ENCODE measurements around the gene TNIP2. TPM values are rescaled to one million over a fixed set of nuclear protein-coding genes. Genes with fewer than 3 reads are reported as not detected.

Gene TNIP2
- total and polyA plus RNA-seq, 2 of the 8 experiments (the other 6 are each of a cell fraction or from before 2014, with no cell fraction given), result 23.7 to 37.7 TPM

- DNase-seq (ENCODE audit: low read depth in 1 of 2, low spot score in 2 of 2), result no peak
- H2BK5ac ChIP-seq (ENCODE audit: low read depth, low read length), result peak overlapping the region; percentile 15; the same call in 1 of the 2 replicates
- peaks cover 4 to 5% of the 10 kb centered on the region in 2 experiments for H4K20me1 ChIP-seq (replicated peaks in 1 of 2; ENCODE audit: control insufficient read depth in 1 of 2, insufficient read depth in 2 of 2, low read length in 2 of 2)
- no peak overlapping the region; the same call in 1 of the 2 replicates for H3K27ac ChIP-seq (ENCODE audit: low read depth, low read length)
- H3K79me2 ChIP-seq (ENCODE audit: control insufficient read depth in 1 of 2, insufficient read depth in 2 of 2, low read length in 2 of 2), result no peaks in the 10 kb centered on the region
- H3K4me2 ChIP-seq (ENCODE audit: insufficient read depth in 1 of 2, low read depth in 2 of 2, low read length in 2 of 2), result no peak overlapping the region
- H2BK15ac ChIP-seq (ENCODE audit: low read length), result 0 out of 2 replicates have a peak overlapping the region, but pooled peaks have one; percentile 5
- no peak overlapping the region for H2BK120ac ChIP-seq (replicated peaks; ENCODE audit: low read depth, low read length)
- no peak overlapping the region for H3K14ac ChIP-seq (ENCODE audit: insufficient read length)
- no peaks in the 10 kb centered on the region for H3K9me3 ChIP-seq (ENCODE audit: insufficient read depth in 2 of 2, low read depth in 1 of 2, low read length in 1 of 2)
- H3K79me1 ChIP-seq (ENCODE audit: low read depth, low read length), result 0 out of 2 replicates have a peak, but pooled peaks cover 2% of the 10 kb centered on the region
- H2BK20ac ChIP-seq (ENCODE audit: low read length), result no peak overlapping the region
- H3K4me1 ChIP-seq (replicated peaks in 1 of 4; ENCODE audit: control insufficient read depth in 3 of 4, insufficient read depth in 4 of 4, low read length in 3 of 4), result peaks cover 0 to 26% (median 16%) of the 10 kb centered on the region in 4 experiments; a peak in 6 of 7 replicates
- no peak overlapping the region for H3K56ac ChIP-seq (replicated peaks; ENCODE audit: insufficient read length, low read depth, low read length)
- no peak overlapping the region for H3K9ac ChIP-seq (replicated peaks in 1 of 4; ENCODE audit: extremely low read depth in 1 of 4, low read depth in 3 of 4, low read length in 3 of 4)
- no peak overlapping the region for H2AK5ac ChIP-seq (ENCODE audit: low read depth, low read length)
- H3K23me2 ChIP-seq (ENCODE audit: low read depth, low read length), result no peaks in the 10 kb centered on the region; the same call in 1 of the 2 replicates
- no peak overlapping the region for H2AFZ ChIP-seq (ENCODE audit: low read length)
- H4K91ac ChIP-seq (replicated peaks; ENCODE audit: insufficient read length, low read length), result no peak overlapping the region
- peaks cover 0 to 9% (median 6%) of the 10 kb centered on the region in 4 experiments; a peak in 5 of 7 replicates for H3K27me3 ChIP-seq (replicated peaks in 1 of 4; ENCODE audit: control insufficient read depth in 3 of 4, extremely low read depth in 1 of 4, insufficient read depth in 3 of 4, low read length in 3 of 4)
- no peak for FAIRE-seq
- no peak overlapping the region for H3K4ac ChIP-seq (replicated peaks; ENCODE audit: insufficient read length, low read depth, low read length)
- 0 out of 2 replicates have a peak overlapping the region, but pooled peaks have one; percentile 12 for H2BK12ac ChIP-seq (ENCODE audit: low read depth, low read length)
- ChIA-PET CTCF (ENCODE audit: partially characterized antibody) (interaction anchor here (0.7 to 2.1 kb wide), 4 partner anchors 8 to 35 kb away, joined by 3 to 9 read pairs (median 4); no protein-coding TSS in a partner anchor), POLR2A (ENCODE audit: partially characterized antibody) (interaction anchor here (0.7 to 6.6 kb wide), 7 partner anchors 9 to 206 kb away, joined by 3 to 48 read pairs (median 4); no protein-coding TSS in a partner anchor)
- no peak overlapping the region; the same call in 1 of the 2 replicates for H4K8ac ChIP-seq (ENCODE audit: extremely low read depth, insufficient read depth, low read length)
- WGBS, 2 experiments (ENCODE audit: extremely low coverage in 1 of 2, insufficient coverage in 1 of 2, insufficient read length in 1 of 2, insufficient replicate concordance in 2 of 2, low coverage in 1 of 2, low lambda C conversion rate in 2 of 2, missing lambda C conversion rate in 1 of 2), result 91% methylated on average over 21 of the region's 29 CpGs; no CpG with 5 or more reads in 1 of the 2 experiments
- H3K36me3 ChIP-seq (ENCODE audit: control insufficient read depth in 2 of 4, insufficient read depth in 4 of 4, low read length in 3 of 4), result no peaks in the 10 kb centered on the region
- H3K4me3 ChIP-seq (ENCODE audit: extremely low read depth in 1 of 4, insufficient read depth in 2 of 4, low read depth in 3 of 4, low read length in 4 of 4), result no peak overlapping the region
- H3K18ac ChIP-seq (ENCODE audit: extremely low read depth, low read length), result peak overlapping the region; percentile 32; the same call in 1 of the 2 replicates
- no peak overlapping the region for H4K5ac ChIP-seq (ENCODE audit: insufficient read length, low read depth, low read length)
- H3K23ac ChIP-seq (ENCODE audit: insufficient read length), result no peak overlapping the region
- no peak for TF ChIP-seq TBP (IDR thresholded peaks at IDR 0.05; ENCODE audit: low read depth, low read length)
- TF ChIP-seq SP2 (IDR thresholded peaks at IDR 0.05; ENCODE audit: low read length), result no peak
- no peak for TF ChIP-seq TAF7 (optimal IDR thresholded peaks at IDR 0.05; ENCODE audit: borderline replicate concordance, low read depth, low read length)
- no peak for TF ChIP-seq SRF (IDR thresholded peaks at IDR 0.05; ENCODE audit: low read depth, low read length)
- no peak for TF ChIP-seq YY1 (IDR thresholded peaks at IDR 0.05; ENCODE audit: low read depth, low read length)
- no peak for TF ChIP-seq TCF12 (IDR thresholded peaks at IDR 0.05; ENCODE audit: low read depth, low read length)
- no peak for TF ChIP-seq CHD1 (IDR thresholded peaks at IDR 0.05; ENCODE audit: low read depth, low read length)
- no peak for TF ChIP-seq BRCA1 (IDR thresholded peaks at IDR 0.05; ENCODE audit: low read depth, low read length)
- TF ChIP-seq CBX8 (IDR thresholded peaks at IDR 0.05; ENCODE audit: borderline replicate concordance, low read depth, low read length), result no peak
- TF ChIP-seq TAF1 (IDR thresholded peaks at IDR 0.05; ENCODE audit: low read depth, low read length), result no peak
- no peak for TF ChIP-seq E2F6 (IDR thresholded peaks at IDR 0.05)
Measured at GRCh38 chr4:2798399-2799223, 42.5 kb upstream of the TNIP2 start.
